Measurements from ENCODE around the gene MACROD2. TPM values are rescaled to one million over a fixed set of nuclear protein-coding genes. Genes with fewer than 3 reads are reported as not detected.

The MACROD2 gene
- total RNA-seq, 1 experiment from 2014 or later, result 1.6 TPM

GRCh38 chr20:14510341-14510740 lies 515.0 kb downstream of the MACROD2 start:
- Histone ChIP-seq H2BK5ac (ENCODE audit: insufficient read length, low read length) (no peak overlapping the region), H2AK5ac (ENCODE audit: insufficient read length, low read length) (no peak overlapping the region), H3K4me2 (ENCODE audit: insufficient read depth, insufficient read length, low read length) (no peak overlapping the region), H3K56ac (ENCODE audit: insufficient read length, low read depth, low read length) (no peak overlapping the region), H3K14ac (ENCODE audit: insufficient read depth, low read length) (no peak overlapping the region), H3T11ph (ENCODE audit: low read length) (no peak overlapping the region), H3K9me3 (ENCODE audit: control insufficient read depth, low read depth, low read length) (no peaks in the 10 kb centered on the region), H3K23ac (ENCODE audit: insufficient read length, low read depth, low read length) (no peak overlapping the region), H3K27me3 (ENCODE audit: insufficient read depth, low read length) (no peaks in the 10 kb centered on the region), H3K4ac (ENCODE audit: low read depth, low read length) (no peak overlapping the region), H2BK20ac (ENCODE audit: low read depth, low read length, poor library complexity, severe bottlenecking) (no peak overlapping the region), H3K9ac (ENCODE audit: extremely low read depth, insufficient read length, low read length) (no peak overlapping the region), H3K79me1 (ENCODE audit: insufficient read depth, low read depth, low read length, poor library complexity, severe bottlenecking) (no peaks in the 10 kb centered on the region), H4K5ac (ENCODE audit: insufficient read length, low read depth, low read length) (no peak overlapping the region), H3K79me2 (ENCODE audit: insufficient read depth, low read length) (no peaks in the 10 kb centered on the region), H2BK15ac (ENCODE audit: low read depth, low read length) (no peak overlapping the region), H3K23me2 (ENCODE audit: insufficient read length, low read depth, low read length, poor library complexity, severe bottlenecking) (no peaks in the 10 kb centered on the region), H2BK120ac (ENCODE audit: low read depth, low read length, poor library complexity, severe bottlenecking) (no peak overlapping the region), H3K27ac (ENCODE audit: insufficient read length, low read depth, low read length) (no peak overlapping the region), H4K91ac (ENCODE audit: insufficient read length, low read depth, low read length) (no peak overlapping the region), H2BK12ac (ENCODE audit: insufficient read length, low read depth, low read length) (no peak overlapping the region), H2AFZ (ENCODE audit: low read length) (no peak overlapping the region), H3K18ac (ENCODE audit: insufficient read length, low read depth, low read length) (no peak overlapping the region), H3K4me1 (ENCODE audit: insufficient read depth, low read length) (no peaks in the 10 kb centered on the region), H4K8ac (replicated peaks; ENCODE audit: insufficient read length, low read depth, low read length) (no peak overlapping the region), H4K20me1 (ENCODE audit: control insufficient read depth, insufficient read depth, insufficient read length) (no peaks in the 10 kb centered on the region)
- no CpG with 5 or more reads among the region's 1 CpG for WGBS (ENCODE audit: extremely low coverage, insufficient read length, low lambda C conversion rate)
- no peak overlapping the region for H3K27ac Mint-ChIP-seq
- H3K36me3 Mint-ChIP-seq (ENCODE audit: insufficient read depth in 1 of 3, low read depth in 3 of 3), result no peaks in the 10 kb centered on the region; a peak in 1 of 7 replicates
- H3K4me3 Mint-ChIP-seq, result no peak overlapping the region
- no peaks in the 10 kb centered on the region; the same call in 1 of the 2 replicates for H3K27me3 Mint-ChIP-seq (ENCODE audit: low read depth)
- TF ChIP-seq, protein P1, sequence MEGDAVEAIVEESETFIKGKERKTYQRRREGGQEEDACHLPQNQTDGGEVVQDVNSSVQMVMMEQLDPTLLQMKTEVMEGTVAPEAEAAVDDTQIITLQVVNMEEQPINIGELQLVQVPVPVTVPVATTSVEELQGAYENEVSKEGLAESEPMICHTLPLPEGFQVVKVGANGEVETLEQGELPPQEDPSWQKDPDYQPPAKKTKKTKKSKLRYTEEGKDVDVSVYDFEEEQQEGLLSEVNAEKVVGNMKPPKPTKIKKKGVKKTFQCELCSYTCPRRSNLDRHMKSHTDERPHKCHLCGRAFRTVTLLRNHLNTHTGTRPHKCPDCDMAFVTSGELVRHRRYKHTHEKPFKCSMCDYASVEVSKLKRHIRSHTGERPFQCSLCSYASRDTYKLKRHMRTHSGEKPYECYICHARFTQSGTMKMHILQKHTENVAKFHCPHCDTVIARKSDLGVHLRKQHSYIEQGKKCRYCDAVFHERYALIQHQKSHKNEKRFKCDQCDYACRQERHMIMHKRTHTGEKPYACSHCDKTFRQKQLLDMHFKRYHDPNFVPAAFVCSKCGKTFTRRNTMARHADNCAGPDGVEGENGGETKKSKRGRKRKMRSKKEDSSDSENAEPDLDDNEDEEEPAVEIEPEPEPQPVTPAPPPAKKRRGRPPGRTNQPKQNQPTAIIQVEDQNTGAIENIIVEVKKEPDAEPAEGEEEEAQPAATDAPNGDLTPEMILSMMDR (conservative IDR thresholded peaks at IDR 0.05), result no peak
- H3K9me3 Mint-ChIP-seq, result peaks cover under 1 to 2% of the 10 kb centered on the region in 2 experiments; a peak in 1 of 5 replicates
- peaks cover 0 to 3% of the 10 kb centered on the region in 2 experiments; a peak in 1 of 4 replicates for H3K4me1 Mint-ChIP-seq
- DNase-seq, result no peak

All from H9 (cell line).